HG03354 (cell line): ENCODE measurements around the gene ZNF653.

Experiments
- ATAC-seq: cut with Tn5 transposase; IDR thresholded peaks from one replicate; pipeline ENCODE4 v1.9.1; 2021; ENCODE audit warnings: mild to moderate bottlenecking; ENCODE audit not compliant: unreplicated experiment, poor library complexity, severe bottlenecking

Gene ZNF653

GRCh38 chr19:11528551-11529341 is 23.1 kb upstream of the ZNF653 start, which contains the start of gene ECSIT:
Gene ECSIT (minus strand): TSS chr19:11529134. CDS start chr19:11519170, 9,964 bp downstream.
- peak; percentile 95 for ATAC-seq

DNA sequence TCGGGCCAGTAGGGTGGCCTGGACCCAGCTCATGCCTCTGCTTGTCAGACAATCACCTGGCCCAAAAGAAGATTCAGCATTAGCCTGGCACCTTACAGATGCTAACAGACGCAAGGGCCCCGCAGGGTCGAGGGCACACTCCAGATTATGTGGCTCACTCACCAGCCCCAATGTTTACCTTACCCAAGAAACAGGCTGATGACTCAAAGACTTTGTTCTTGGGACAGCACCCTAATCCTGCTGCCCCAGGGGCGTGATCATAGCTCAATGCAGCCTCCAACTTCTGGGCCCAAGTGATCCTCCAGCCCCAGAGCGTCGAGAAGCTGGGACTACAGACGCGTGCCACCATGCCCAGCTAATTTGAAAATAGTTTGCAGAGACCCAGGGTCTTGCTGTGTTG is 13.5 kb upstream of the ZNF653 start:
- no peak for ATAC-seq

DNA sequence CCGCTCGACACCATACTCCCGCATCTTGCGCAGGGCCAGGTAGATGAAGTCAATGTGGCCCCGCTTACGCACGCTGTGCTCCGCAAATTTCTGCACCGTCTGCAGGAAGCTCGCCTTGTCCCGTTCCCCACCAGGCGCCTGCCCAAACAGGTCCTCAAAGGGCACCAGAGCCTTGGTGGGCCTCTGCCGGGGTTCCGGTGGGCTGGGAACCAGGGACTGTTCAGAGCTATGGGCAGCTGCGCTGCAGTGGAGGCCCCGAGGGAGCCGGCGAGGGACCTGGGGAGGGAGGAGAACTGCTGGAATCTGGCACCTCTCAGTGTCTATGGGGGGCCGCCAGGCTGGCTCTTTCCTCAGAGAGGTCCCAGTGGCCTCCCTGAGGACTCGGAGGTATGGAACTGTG is 8.3 kb upstream of the ZNF653 start:
- no peak for ATAC-seq

- ATAC-seq, result no peak
Observed at GRCh38 chr19:11510444-11510843, 4.8 kb upstream of the ZNF653 start.

DNA sequence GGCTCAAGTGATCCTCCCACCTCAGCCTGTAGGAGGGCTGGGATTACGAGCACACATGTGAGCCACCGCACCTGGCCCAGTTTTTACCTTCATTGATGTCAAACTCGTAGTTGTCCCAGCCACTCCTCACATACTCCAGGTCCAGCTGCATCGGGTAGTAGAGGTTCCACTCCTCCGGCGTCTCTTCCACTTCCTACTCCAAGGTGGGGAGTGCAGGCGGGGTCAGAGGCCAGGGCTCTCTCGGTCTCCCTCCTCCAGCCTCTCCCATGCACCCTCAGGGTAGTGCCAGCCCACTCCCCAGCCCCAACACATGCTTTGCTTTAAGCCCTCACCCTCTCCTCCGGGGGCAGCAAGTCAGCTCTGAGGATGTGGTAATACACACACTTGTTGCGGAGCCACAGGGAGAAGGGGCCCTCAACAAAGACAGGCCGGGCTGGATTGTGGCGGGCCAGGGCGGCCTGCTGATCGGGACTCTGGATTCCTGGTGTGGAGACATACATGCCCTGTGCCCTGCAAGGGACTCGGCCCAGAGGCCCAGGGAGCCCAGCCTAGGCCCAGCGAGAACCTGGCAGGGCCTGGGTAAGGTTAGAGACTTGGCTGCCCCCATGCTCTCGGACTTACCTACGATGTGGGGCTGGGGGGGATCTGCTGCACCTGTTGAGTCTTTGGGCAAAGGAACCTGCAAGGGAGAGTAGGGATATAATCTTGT is 1.9 kb upstream of the ZNF653 start:
- no peak for ATAC-seq

GRCh38 chr19:11506967-11507366 is 1.3 kb upstream of the ZNF653 start:
- ATAC-seq, result no peak

DNA sequence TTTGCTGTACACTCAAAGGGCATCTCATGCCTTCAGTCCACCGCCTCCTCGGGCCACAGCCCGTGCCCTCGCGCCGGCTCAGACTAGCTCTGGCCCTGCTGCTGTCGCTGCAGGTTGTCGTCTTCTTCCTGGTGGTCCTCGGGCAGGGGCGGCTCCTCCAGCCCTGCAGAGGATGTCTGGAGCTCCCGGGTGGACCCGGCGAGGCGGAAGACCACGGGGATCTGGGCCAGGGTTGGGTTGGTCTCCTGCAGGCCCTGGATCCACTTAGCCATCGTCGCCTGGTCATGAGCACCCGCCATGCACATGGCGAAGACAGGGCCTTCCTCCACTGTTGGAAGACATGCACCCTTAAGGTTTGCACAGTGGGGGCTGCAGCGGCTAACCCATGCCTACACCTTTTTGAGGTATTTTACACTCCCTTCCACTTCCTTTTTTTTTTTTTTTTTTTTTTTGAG is 489 bp upstream of the ZNF653 start:
- ATAC-seq, result peak; percentile 32

DNA sequence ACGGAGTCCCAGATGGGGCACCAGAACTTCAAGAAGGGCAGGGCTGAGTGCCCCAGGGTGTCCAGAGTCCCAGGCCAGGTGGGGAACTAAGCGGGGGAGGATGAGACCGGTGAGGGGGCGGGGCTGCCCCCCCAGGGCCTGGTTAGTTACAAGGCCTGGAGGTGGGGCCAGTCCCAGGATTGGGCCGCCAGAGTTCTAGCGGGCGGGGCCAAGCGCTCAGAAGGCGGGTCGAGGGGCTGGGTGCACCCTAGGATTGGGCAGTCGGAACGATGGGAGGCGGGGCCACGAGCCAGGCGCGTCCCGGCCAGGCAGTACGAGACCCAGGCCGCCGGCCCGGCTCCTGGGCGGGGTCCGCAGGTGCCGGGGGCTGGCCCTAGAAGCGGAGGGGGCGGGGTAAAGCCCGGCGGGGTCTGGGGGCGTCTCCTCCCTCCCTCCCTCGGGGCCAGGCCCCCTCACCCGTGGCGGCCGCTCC is 571 bp downstream of the ZNF653 start:
- ATAC-seq, result peak; percentile 85

DNA sequence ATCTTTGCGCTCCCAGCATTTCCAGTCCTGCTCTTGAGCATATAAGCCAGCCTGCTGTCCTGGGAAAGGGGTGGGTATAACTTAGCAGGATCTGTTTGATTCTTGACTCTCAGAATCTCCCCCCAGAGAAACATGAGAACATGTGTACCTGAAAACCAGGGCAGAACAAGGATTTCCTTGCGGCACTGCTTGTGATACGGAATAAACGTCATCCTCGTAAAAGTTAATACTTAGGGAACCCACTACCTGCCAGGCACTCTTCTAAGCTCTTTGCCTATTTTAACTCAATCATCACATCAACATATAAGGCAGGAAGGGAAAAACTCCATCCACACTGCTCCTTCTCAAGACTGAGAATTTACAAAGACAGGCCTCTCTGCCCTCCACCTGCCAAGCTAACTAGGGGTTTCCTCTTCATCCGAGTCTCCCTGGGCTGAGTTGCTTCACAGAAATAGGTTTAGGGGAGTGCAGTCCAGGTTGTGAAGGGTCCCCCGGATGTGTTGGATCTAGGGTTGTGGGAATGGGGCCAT is 1.1 kb downstream of the ZNF653 start:
- no peak for ATAC-seq

- no peak for ATAC-seq
Observed at GRCh38 chr19:11499890-11500420, 5.7 kb downstream of the ZNF653 start.

- ATAC-seq, result no peak
Observed at GRCh38 chr19:11499220-11499726, 6.4 kb downstream of the ZNF653 start.

- ATAC-seq, result no peak
Observed at GRCh38 chr19:11496391-11497163, 9.1 kb downstream of the ZNF653 start.

DNA sequence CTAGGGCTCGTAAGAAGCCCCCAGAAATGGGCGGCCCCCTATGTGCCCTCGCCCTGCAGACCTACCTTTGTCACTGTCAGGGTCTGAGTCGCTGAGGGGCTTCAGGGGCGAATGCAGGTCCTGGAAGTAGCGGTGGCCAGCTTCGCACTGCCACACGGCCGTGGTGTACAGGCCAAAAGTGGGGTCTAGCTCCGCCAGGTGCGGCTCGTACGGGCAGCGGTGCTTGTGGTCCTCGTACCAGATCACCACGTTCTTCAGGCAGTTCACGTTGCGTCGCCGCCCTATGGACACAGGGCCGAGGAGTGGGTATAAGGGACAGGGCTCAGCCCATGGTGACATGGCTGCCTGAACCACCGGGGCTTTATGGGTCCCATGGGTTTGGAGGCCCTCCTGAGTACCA is 9.8 kb downstream of the ZNF653 start:
- no peak for ATAC-seq

DNA sequence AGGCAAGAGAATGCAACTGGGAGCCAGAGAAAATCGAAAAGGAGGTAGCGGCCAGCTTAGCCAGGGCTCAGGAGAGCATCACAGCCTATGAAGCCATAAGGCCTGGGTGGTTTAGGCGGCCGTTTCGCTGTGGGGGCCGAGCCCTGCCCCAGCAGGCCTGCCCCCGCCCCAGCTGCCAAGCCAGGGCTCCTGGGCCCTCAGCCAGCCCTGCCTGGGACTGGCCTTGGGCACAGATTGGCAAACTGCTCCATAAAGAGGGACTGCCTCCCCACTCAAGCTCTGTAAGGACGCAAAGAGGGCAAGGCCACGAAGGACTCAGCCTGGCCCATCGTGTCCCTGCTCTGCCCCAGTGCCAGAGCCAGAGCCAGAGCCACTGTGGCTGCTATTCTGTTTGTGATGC is 10.2 kb downstream of the ZNF653 start:
- no peak for ATAC-seq

GRCh38 chr19:11494634-11495285 is 10.9 kb downstream of the ZNF653 start:
- ATAC-seq, result no peak

DNA sequence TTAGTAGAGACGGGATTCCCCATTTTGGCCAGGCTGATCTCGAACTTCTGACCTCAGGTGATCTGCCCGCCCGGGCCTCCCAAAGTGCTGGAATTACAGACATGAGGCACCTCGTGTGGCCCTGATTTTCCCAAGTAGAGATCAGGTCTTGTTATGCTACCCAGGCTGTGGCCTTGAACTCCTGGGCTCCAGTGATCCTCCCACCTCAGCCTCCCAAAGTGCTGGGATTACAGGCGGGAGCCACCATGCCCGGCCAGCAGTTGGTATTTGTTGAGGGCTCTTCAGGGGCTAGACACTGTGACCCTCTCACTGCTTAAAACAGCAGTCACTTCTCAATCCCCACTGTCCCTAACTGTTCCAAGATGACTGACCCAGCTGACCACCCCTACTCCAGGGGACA is 16.3 kb downstream of the ZNF653 start:
- no peak for ATAC-seq

DNA sequence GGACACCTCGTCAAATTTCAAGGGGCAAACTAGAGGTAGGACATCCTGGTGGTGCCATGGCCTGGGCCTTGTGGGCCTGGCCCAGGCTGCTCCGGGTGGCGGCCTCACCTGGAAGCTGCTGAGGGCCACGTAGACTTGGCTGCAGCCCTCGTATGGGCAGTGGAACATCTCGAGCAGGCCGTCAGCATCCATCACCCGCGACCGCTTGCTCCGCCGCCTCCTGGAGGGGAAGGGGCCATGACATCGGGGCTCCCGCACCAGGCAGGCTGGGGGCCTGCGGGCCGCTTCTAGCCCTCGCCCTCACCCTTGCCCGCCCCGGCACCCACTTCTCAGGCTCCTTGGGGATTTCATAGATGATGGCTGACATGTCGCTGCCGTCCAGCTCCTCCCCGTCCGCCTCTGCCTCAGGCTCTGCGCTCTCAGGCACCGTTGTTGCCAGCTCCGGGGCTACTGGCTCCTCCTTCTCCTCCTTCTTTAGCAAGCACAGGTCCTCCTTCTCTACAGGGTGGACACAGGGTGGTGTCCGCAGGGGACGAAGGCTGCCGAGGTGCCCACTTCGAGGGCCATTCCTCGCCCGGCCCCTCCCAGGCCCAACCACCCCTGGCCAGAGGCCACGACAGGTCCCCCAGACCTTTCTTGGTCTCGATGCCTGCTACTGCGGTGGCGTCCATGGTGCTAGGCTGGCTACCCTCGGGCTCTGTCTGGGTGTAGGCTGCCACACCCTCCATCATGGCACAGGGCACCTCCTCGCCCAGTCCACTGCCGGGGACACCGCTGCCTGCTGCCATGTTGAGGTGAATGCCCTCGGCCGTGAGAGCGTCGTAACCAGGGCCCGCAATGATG is 18.8 kb downstream of the ZNF653 start:
- ATAC-seq, result no peak

DNA sequence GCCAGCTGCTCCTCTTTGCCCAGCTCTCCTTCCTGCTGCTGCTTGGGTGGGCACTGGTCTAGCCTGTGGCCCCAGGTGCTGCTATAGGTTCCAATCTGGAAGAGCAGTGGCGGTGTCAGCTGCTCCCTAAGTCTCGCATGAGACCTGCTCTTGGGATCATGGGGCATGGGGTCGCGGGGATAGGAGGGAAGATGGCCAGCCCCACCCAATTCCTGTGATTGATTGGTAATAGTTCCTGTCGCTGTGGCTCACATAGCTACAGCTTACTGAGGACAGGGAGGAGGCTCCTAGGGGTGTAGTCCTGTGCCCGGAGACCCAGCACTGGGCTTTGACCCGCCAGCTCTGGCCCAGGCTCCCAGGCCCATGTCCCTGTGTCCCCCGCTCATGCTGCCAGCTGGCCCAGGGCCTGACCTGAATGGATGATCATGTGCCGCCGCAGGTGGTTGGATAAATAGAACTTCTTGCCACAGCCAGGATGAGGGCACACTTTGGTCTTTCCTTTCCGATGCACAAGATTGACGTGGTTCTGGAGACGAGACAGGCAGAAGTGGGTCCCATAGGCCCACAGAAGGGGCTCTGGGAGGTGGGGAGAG is 20.3 kb downstream of the ZNF653 start:
- ATAC-seq, result no peak
